ENCODE results near the gene MAGI1.

MAGI1 gene

GRCh38 chr3:65485826-65486469 lies 552.8 kb downstream of the MAGI1 start:
- TF ChIP-seq ZNF70 (CRISPR knock-in tag; IDR thresholded peaks at IDR 0.05), result no peak
- no peak for TF ChIP-seq ISL1 (CRISPR knock-in tag; IDR thresholded peaks at IDR 0.05)
- no peak for TF ChIP-seq TOX (CRISPR knock-in tag; IDR thresholded peaks at IDR 0.05; ENCODE audit: borderline replicate concordance)
- no peak for TF ChIP-seq OSR1 (CRISPR knock-in tag; IDR thresholded peaks at IDR 0.05)
- ATAC-seq, result no peak

GRCh38 chr3:65484964-65485363 lies 553.8 kb downstream of the MAGI1 start:
- ATAC-seq, result no peak
- TF ChIP-seq TCF4 (CRISPR knock-in tag; IDR thresholded peaks at IDR 0.05; ENCODE audit: borderline replicate concordance) (no peak), ISL1 (CRISPR knock-in tag; IDR thresholded peaks at IDR 0.05) (peak; percentile 72)

- peak; percentile 34; the same call in 1 of the 3 replicates for ATAC-seq
- no peak for TF ChIP-seq ARNTL (CRISPR knock-in tag; IDR thresholded peaks at IDR 0.05; ENCODE audit: borderline replicate concordance, low read depth)
These were observed 555.2 kb downstream of the MAGI1 start for GRCh38 chr3:65483480-65483879.

- ATAC-seq, result no peak
- TF ChIP-seq CSRNP3 (CRISPR knock-in tag; IDR thresholded peaks at IDR 0.05) (no peak), OSR1 (CRISPR knock-in tag; IDR thresholded peaks at IDR 0.05) (no peak), POU6F1 (CRISPR knock-in tag; IDR thresholded peaks at IDR 0.05; ENCODE audit: borderline replicate concordance, low read depth) (no peak), ZFP30 (CRISPR knock-in tag; IDR thresholded peaks at IDR 0.05) (no peak), ESRRG (CRISPR knock-in tag; IDR thresholded peaks at IDR 0.05) (no peak), ZNF8 (CRISPR knock-in tag; IDR thresholded peaks at IDR 0.05) (no peak), ARNTL (CRISPR knock-in tag; IDR thresholded peaks at IDR 0.05; ENCODE audit: borderline replicate concordance, low read depth) (no peak), ZNF565 (CRISPR knock-in tag; conservative IDR thresholded peaks at IDR 0.05; ENCODE audit: low read depth) (no peak), TSHZ2 (CRISPR knock-in tag; IDR thresholded peaks at IDR 0.05) (no peak), SNAI2 (CRISPR knock-in tag; IDR thresholded peaks at IDR 0.05) (no peak), ZFP3 (CRISPR knock-in tag; IDR thresholded peaks at IDR 0.05) (no peak), PATZ1 (CRISPR knock-in tag; IDR thresholded peaks at IDR 0.05; ENCODE audit: borderline replicate concordance) (no peak), ZC3H10 (CRISPR knock-in tag; IDR thresholded peaks at IDR 0.05) (no peak), BACH2 (CRISPR knock-in tag; IDR thresholded peaks at IDR 0.05; ENCODE audit: borderline replicate concordance) (no peak), ISL1 (CRISPR knock-in tag; IDR thresholded peaks at IDR 0.05) (no peak), CSDC2 (CRISPR knock-in tag; IDR thresholded peaks at IDR 0.05) (no peak)
These were observed 555.7 kb downstream of the MAGI1 start for GRCh38 chr3:65483011-65483410.

- no peak for ATAC-seq
- TF ChIP-seq ZNF565 (CRISPR knock-in tag; conservative IDR thresholded peaks at IDR 0.05; ENCODE audit: low read depth) (no peak), PPARA (CRISPR knock-in tag; IDR thresholded peaks at IDR 0.05; ENCODE audit: borderline replicate concordance) (no peak), TOX (CRISPR knock-in tag; IDR thresholded peaks at IDR 0.05; ENCODE audit: borderline replicate concordance) (no peak), ISL1 (CRISPR knock-in tag; IDR thresholded peaks at IDR 0.05) (no peak), CSRNP3 (CRISPR knock-in tag; IDR thresholded peaks at IDR 0.05) (no peak), CSDC2 (CRISPR knock-in tag; IDR thresholded peaks at IDR 0.05) (no peak), ZFP30 (CRISPR knock-in tag; IDR thresholded peaks at IDR 0.05) (no peak), POU6F1 (CRISPR knock-in tag; IDR thresholded peaks at IDR 0.05; ENCODE audit: borderline replicate concordance, low read depth) (no peak), PATZ1 (CRISPR knock-in tag; IDR thresholded peaks at IDR 0.05; ENCODE audit: borderline replicate concordance) (no peak)
These were observed 557.6 kb downstream of the MAGI1 start for GRCh38 chr3:65481085-65481484.
